ENCODE results near the gene SPDYE16.
"Not testable (repeated sequence)": the region's sequence is repeated elsewhere in the genome, so short reads cannot be mapped to it uniquely, and the experiment has no call there.

SPDYE16 gene

GRCh38 chr7:76505168-76506080 lies 37.7 kb downstream of the SPDYE16 start:
- no peak for DNase-seq (ENCODE audit: low read depth in 3 of 3, low spot score in 1 of 3)

- DNase-seq (ENCODE audit: low read depth in 3 of 3, low spot score in 1 of 3), result not testable (repeated sequence)
These were observed 38.5 kb downstream of the SPDYE16 start for GRCh38 chr7:76504351-76505167.

- not testable (repeated sequence) for DNase-seq (ENCODE audit: low read depth in 3 of 3, low spot score in 1 of 3)
These were observed 39.9 kb downstream of the SPDYE16 start for GRCh38 chr7:76503244-76503643.

- DNase-seq (ENCODE audit: low read depth in 3 of 3, low spot score in 1 of 3), result not testable (repeated sequence)
These were observed 40.3 kb downstream of the SPDYE16 start for GRCh38 chr7:76502836-76503235.

GRCh38 chr7:76502224-76502623 lies 40.9 kb downstream of the SPDYE16 start:
- DNase-seq (ENCODE audit: low read depth in 3 of 3, low spot score in 1 of 3), result not testable (repeated sequence)

GRCh38 chr7:76499924-76500241 lies 43.2 kb downstream of the SPDYE16 start:
- not testable (repeated sequence) for DNase-seq (ENCODE audit: low read depth in 3 of 3, low spot score in 1 of 3)

- DNase-seq (ENCODE audit: low read depth in 3 of 3, low spot score in 1 of 3), result not testable (repeated sequence)
These were observed 43.7 kb downstream of the SPDYE16 start for GRCh38 chr7:76499201-76499923.

- not testable (repeated sequence) for DNase-seq (ENCODE audit: low read depth in 3 of 3, low spot score in 1 of 3)
These were observed 44.4 kb downstream of the SPDYE16 start for GRCh38 chr7:76498583-76499200.

GRCh38 chr7:76497918-76498582 lies 45.0 kb downstream of the SPDYE16 start:
- DNase-seq (ENCODE audit: low read depth in 3 of 3, low spot score in 1 of 3), result not testable (repeated sequence)

- not testable (repeated sequence) for DNase-seq (ENCODE audit: low read depth in 3 of 3, low spot score in 1 of 3)
These were observed 47.4 kb downstream of the SPDYE16 start for GRCh38 chr7:76495717-76496116.

GRCh38 chr7:76492139-76492538 lies 51.0 kb downstream of the SPDYE16 start:
- not testable (repeated sequence) for DNase-seq (ENCODE audit: low read depth in 3 of 3, low spot score in 1 of 3)

GRCh38 chr7:76487969-76488368 lies 55.1 kb downstream of the SPDYE16 start:
- DNase-seq (ENCODE audit: low read depth in 3 of 3, low spot score in 1 of 3), result not testable (repeated sequence)

- not testable (repeated sequence) for DNase-seq (ENCODE audit: low read depth in 3 of 3, low spot score in 1 of 3)
These were observed 56.5 kb downstream of the SPDYE16 start for GRCh38 chr7:76486618-76487017.

GRCh38 chr7:76485822-76486610 lies 57.1 kb downstream of the SPDYE16 start:
- DNase-seq (ENCODE audit: low read depth in 3 of 3, low spot score in 1 of 3), result not testable (repeated sequence)

GRCh38 chr7:76484456-76484855 lies 58.6 kb downstream of the SPDYE16 start:
- not testable (repeated sequence) for DNase-seq (ENCODE audit: low read depth in 3 of 3, low spot score in 1 of 3)

- not testable (repeated sequence) for DNase-seq (ENCODE audit: low read depth in 3 of 3, low spot score in 1 of 3)
These were observed 60.0 kb downstream of the SPDYE16 start for GRCh38 chr7:76483081-76483480.

GRCh38 chr7:76482660-76483059 lies 60.4 kb downstream of the SPDYE16 start:
- not testable (repeated sequence) for DNase-seq (ENCODE audit: low read depth in 3 of 3, low spot score in 1 of 3)

Data from stimulated activated CD4-positive, alpha-beta T cell treated with anti-CD3 and anti-CD28 coated beads, TNF-alpha, amount 100 ng/mL, for 1 hour (primary cell).